ENCODE data around the gene TRIP12. TPM values are rescaled to one million over a fixed set of nuclear protein-coding genes. Genes with fewer than 3 reads are reported as not detected.

Gene TRIP12
- total and polyA plus RNA-seq, 10 donors = 15.3 to 263 (median 189) TPM

DNA sequence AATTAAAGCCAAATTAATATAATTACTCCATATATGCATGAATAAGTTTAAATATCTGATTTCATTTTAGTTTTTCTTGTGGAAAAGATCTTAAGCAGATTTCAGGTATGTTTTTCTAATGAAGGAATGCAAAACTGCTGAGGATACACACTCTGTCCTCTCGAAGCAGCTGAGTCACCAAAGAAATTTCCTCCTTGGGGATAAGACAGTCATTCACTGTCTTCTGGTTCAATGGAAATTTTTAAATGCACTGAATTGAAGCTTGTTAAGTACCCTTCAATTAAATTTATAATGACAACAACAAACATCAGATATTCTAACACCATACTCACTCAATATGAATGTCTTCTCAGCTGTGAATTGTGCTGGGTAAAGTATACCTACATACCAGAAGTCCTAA is 106.0 kb downstream of the TRIP12 start:
- TF ChIP-seq, protein P1, sequence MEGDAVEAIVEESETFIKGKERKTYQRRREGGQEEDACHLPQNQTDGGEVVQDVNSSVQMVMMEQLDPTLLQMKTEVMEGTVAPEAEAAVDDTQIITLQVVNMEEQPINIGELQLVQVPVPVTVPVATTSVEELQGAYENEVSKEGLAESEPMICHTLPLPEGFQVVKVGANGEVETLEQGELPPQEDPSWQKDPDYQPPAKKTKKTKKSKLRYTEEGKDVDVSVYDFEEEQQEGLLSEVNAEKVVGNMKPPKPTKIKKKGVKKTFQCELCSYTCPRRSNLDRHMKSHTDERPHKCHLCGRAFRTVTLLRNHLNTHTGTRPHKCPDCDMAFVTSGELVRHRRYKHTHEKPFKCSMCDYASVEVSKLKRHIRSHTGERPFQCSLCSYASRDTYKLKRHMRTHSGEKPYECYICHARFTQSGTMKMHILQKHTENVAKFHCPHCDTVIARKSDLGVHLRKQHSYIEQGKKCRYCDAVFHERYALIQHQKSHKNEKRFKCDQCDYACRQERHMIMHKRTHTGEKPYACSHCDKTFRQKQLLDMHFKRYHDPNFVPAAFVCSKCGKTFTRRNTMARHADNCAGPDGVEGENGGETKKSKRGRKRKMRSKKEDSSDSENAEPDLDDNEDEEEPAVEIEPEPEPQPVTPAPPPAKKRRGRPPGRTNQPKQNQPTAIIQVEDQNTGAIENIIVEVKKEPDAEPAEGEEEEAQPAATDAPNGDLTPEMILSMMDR (IDR thresholded peaks at IDR 0.05 in 8 of 11, conservative IDR thresholded peaks at IDR 0.05 in 3 of 11) = no peak
- TF ChIP-seq POLR2AphosphoS5 (IDR thresholded peaks at IDR 0.05) (no peak), POLR2A (IDR thresholded peaks at IDR 0.05) (no peak)
- peaks cover 2 to 94% (median 59%) of the 10 kb centered on the region in 6 donors for H3K36me3 ChIP-seq
- WGBS, 5 donors = 66 to 76% (median 73%) methylated on average over 1 of the region's 1 CpG
- DNase-seq = no peak
- H3K27ac ChIP-seq = no peak overlapping the region
- H3K27me3 ChIP-seq (replicated peaks in 1 of 7) = no peaks in the 10 kb centered on the region
- H3K9me3 ChIP-seq = no peaks in the 10 kb centered on the region
- intact Hi-C loops (cut with DNase I; ENCODE audit: low total_unique reads) = no loop called here
- no peak overlapping the region for H3K4me3 ChIP-seq
- H3K4me1 ChIP-seq = peaks cover 0 to 24% (median 0%) of the 10 kb centered on the region in 6 donors

GRCh38 chr2:229815342-229815741 is 106.5 kb downstream of the TRIP12 start:
- intact Hi-C loops (cut with DNase I; ENCODE audit: low total_unique reads) = no loop called here
- H3K4me1 ChIP-seq = peaks cover 0 to 24% (median 0%) of the 10 kb centered on the region in 6 donors
- no peak for DNase-seq
- H3K27ac ChIP-seq = no peak overlapping the region
- TF ChIP-seq, protein P1 (IDR thresholded peaks at IDR 0.05 in 8 of 11, conservative IDR thresholded peaks at IDR 0.05 in 3 of 11) = no peak
- TF ChIP-seq POLR2A (IDR thresholded peaks at IDR 0.05) (no peak), POLR2AphosphoS5 (IDR thresholded peaks at IDR 0.05) (no peak)
- no peaks in the 10 kb centered on the region for H3K9me3 ChIP-seq
- no peak overlapping the region for H3K4me3 ChIP-seq
- no peaks in the 10 kb centered on the region for H3K27me3 ChIP-seq (replicated peaks in 1 of 7)
- H3K36me3 ChIP-seq = peaks cover 2 to 95% (median 62%) of the 10 kb centered on the region in 6 donors
- 93 to 96% (median 94%) methylated on average over 4 of the region's 4 CpGs for WGBS, 5 donors

- Histone ChIP-seq H3K4me1 (peaks cover 0 to 5% (median 0%) of the 10 kb centered on the region in 6 donors), H3K27me3 (replicated peaks in 1 of 7) (no peaks in the 10 kb centered on the region), H3K36me3 (peaks cover 5 to 100% (median 84%) of the 10 kb centered on the region in 6 donors), H3K27ac (no peak overlapping the region), H3K9me3 (no peaks in the 10 kb centered on the region), H3K4me3 (no peak overlapping the region)
- TF ChIP-seq, protein P1 (IDR thresholded peaks at IDR 0.05 in 8 of 11, conservative IDR thresholded peaks at IDR 0.05 in 3 of 11) = no peak
- TF ChIP-seq POLR2A (IDR thresholded peaks at IDR 0.05) = no peak
- no peak for TF ChIP-seq POLR2AphosphoS5 (IDR thresholded peaks at IDR 0.05)
- 93 to 98% (median 95%) methylated on average over 3 of the region's 3 CpGs for WGBS, 5 donors
- DNase-seq = no peak
- intact Hi-C loops (cut with DNase I; ENCODE audit: low total_unique reads) = no loop called here
Observed at GRCh38 chr2:229810786-229811185, 111.0 kb downstream of the TRIP12 start.

DNA sequence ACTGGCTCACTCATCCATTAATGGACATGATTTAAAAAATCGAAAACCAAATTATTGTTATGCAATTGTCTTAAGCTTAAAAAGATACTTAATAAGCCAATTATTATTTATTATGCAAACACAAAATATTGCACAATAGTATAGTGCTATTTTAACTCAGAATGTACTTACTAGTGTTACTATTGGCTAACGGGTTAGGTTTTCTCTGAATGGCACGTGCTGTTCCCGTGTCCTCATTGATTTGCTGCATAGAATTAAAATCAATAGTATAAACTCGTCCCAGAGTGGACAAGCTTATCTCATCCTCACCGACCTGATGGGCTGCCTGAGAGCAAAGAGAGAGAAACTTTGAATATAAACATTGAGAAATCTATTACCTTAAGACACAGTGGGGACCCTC is 116.2 kb downstream of the TRIP12 start:
- peaks cover 6 to 100% (median 87%) of the 10 kb centered on the region in 6 donors for H3K36me3 ChIP-seq
- no peak overlapping the region for H3K27ac ChIP-seq
- TF ChIP-seq POLR2AphosphoS5 (IDR thresholded peaks at IDR 0.05) (no peak), POLR2A (IDR thresholded peaks at IDR 0.05) (no peak)
- TF ChIP-seq, protein P1 (IDR thresholded peaks at IDR 0.05 in 8 of 11, conservative IDR thresholded peaks at IDR 0.05 in 3 of 11) = no peak
- H3K9me3 ChIP-seq = no peaks in the 10 kb centered on the region
- 92 to 98% (median 95%) methylated on average over 6 of the region's 6 CpGs for WGBS, 5 donors
- no peak overlapping the region for H3K4me3 ChIP-seq
- no peaks in the 10 kb centered on the region for H3K27me3 ChIP-seq (replicated peaks in 1 of 7)
- intact Hi-C loops (cut with DNase I; ENCODE audit: low total_unique reads) = loop anchor here (10.0 kb wide), 1 partner anchor 109 kb away; no protein-coding TSS in a partner anchor
- no peaks in the 10 kb centered on the region for H3K4me1 ChIP-seq
- DNase-seq = no peak
